ENCODE measurements around the gene SP2.
"Not testable (repeated sequence)": the region's sequence is repeated elsewhere in the genome, so short reads cannot be mapped to it uniquely, and the experiment has no call there.

Gene SP2

GRCh38 chr17:47891545-47892088 is 4.4 kb upstream of the SP2 start:
- no peak for DNase-seq

- DNase-seq = no peak
Measured at GRCh38 chr17:47894498-47895346, 1.3 kb upstream of the SP2 start.

GRCh38 chr17:47895347-47895855 is 635 bp upstream of the SP2 start:
- DNase-seq = no peak

GRCh38 chr17:47896672-47897490 is 845 bp downstream of the SP2 start:
- no peak for DNase-seq

GRCh38 chr17:47897561-47897960 is 1.5 kb downstream of the SP2 start:
- no peak for DNase-seq

- no peak for DNase-seq
Measured at GRCh38 chr17:47898241-47898640, 2.2 kb downstream of the SP2 start.

GRCh38 chr17:47899643-47900042 is 3.6 kb downstream of the SP2 start:
- DNase-seq = no peak

- DNase-seq = no peak
Measured at GRCh38 chr17:47901423-47901822, 5.4 kb downstream of the SP2 start.

GRCh38 chr17:47902039-47902744 is 6.2 kb downstream of the SP2 start:
- DNase-seq = no peak

- DNase-seq = no peak
Measured at GRCh38 chr17:47905221-47905733, 9.2 kb downstream of the SP2 start.

GRCh38 chr17:47906443-47906842 is 10.4 kb downstream of the SP2 start:
- DNase-seq = no peak

- peak; percentile 11 for DNase-seq
Measured at GRCh38 chr17:47907932-47908562, 12.0 kb downstream of the SP2 start.

GRCh38 chr17:47913050-47913449 is 17.0 kb downstream of the SP2 start:
- no peak for DNase-seq

GRCh38 chr17:47914306-47914948 is 18.4 kb downstream of the SP2 start:
- DNase-seq = no peak

- DNase-seq = no peak
Measured at GRCh38 chr17:47915776-47916398, 19.9 kb downstream of the SP2 start.

GRCh38 chr17:47916489-47917208 is 20.6 kb downstream of the SP2 start:
- no peak for DNase-seq

GRCh38 chr17:47917581-47917980 is 21.5 kb downstream of the SP2 start:
- no peak for DNase-seq

GRCh38 chr17:47918006-47918405 is 22.0 kb downstream of the SP2 start:
- DNase-seq = no peak

GRCh38 chr17:47918991-47919390 is 23.0 kb downstream of the SP2 start:
- DNase-seq = no peak

- not testable (repeated sequence) for DNase-seq
Measured at GRCh38 chr17:47919889-47920288, 23.9 kb downstream of the SP2 start.
